Adrenal gland (tissue), 12 donors: Measurements from ENCODE around the gene EFCC1. TPM values are rescaled to one million over a fixed set of nuclear protein-coding genes. Genes with fewer than 3 reads are reported as not detected.

Source experiments
- DNase-seq, 7 donors: peaks; one replicate each; pipeline ENCODE4 v3.0.0-alpha.2; 2019 to 2020
- H3K27ac ChIP-seq, 5 donors: fragments of 200-600 bp; sonication (generic) in 4 of 5; 1 replicate in 3 of 5; 2 replicates in 2 of 5; pipeline versions ENCODE4 v1.5.1 to v1.8.0; 2016 to 2020; ENCODE audit warnings: mild to moderate bottlenecking in 1 of 5
- H3K27me3 ChIP-seq: fragments of 200-600 bp; 2 replicates; pipeline ENCODE4 v1.8.0; 2021
- H3K36me3 ChIP-seq, 2 donors: fragments of 200-600 bp; replicated peaks in 1 of 2; 1 replicate in 1 of 2; 2 replicates in 1 of 2; pipeline versions ENCODE4 v1.5.1 to v1.8.0; 2018 to 2022
- H3K4me1 ChIP-seq, 2 donors: fragments of 200-600 bp; replicated peaks in 1 of 2; 1 replicate in 1 of 2; 2 replicates in 1 of 2; pipeline versions ENCODE4 v1.5.1 to v1.8.0; 2018 to 2021
- H3K4me3 ChIP-seq, 4 donors: fragments of 200-600 bp; sonication (generic) in 3 of 4; one replicate each; pipeline ENCODE4 v1.5.1; 2016 to 2018
- H3K9me3 ChIP-seq, 3 donors: fragments of 200-600 bp; sonication (generic) in 1 of 3; replicated peaks in 1 of 3; 1 replicate in 2 of 3; 2 replicates in 1 of 3; pipeline versions ENCODE4 v1.5.1 to v1.8.0; 2016 to 2021
- POLR2A ChIP-seq, 2 donors: fragments of 450-650 bp; IDR thresholded peaks; one replicate each; pipeline ENCODE4 v1.6.1; 2017; ENCODE audit warnings: antibody characterized with exemption in 2 of 2, mild to moderate bottlenecking in 2 of 2, moderate library complexity in 1 of 2
- WGBS, 4 donors: extraction: QIAGEN DNeasy Blood & Tissue Kit in 2 of 4; methylation state at CpG; one replicate each; pipeline versions ENCODE4 v1.1.5 to v1.1.7; 2013 to 2017; 5-methylcytosine and 5-hydroxymethylcytosine counted together
- intact Hi-C, 2 donors: fragments of 100-400 bp; cut with DNase I; formaldehyde crosslinking; loops; one replicate each; pipeline versions ENCODE4 v1.14.1 to v1.15.0; 2022 to 2023
- polyA plus RNA-seq, 3 donors: library from polyadenylated mRNA; stranded (reverse); fragments of 200-250 nt in 2 of 3; fragments of 350-450 nt in 1 of 3; fragmentation: Illumina TruSeq in 1 of 3; extraction: RNeasy Lipid Tissue Mini Kit (QIAGEN cat#74804) in 1 of 3; gene quantifications; one replicate each; pipeline ENCODE4 v1.2.3, GENCODE V29; 2013 to 2014
- total RNA-seq, 9 donors: library from RNA; depleted of rRNA in 4 of 9; stranded (reverse); fragments of >200 nt in 4 of 9; fragments of 120-200 nt in 1 of 9; fragmentation: NEBNext Ultra II Directional in 1 of 9; extraction: Animal tissue kit (Norgen Biotek cat#: 25700) in 1 of 9; gene quantifications; one replicate each; pipeline versions ENCODE4 v1.1.0 to v1.2.4, GENCODE V29; 2013 to 2023
- TF ChIP-seq, protein P1 (sequence below), 6 experiments: fragments of 450-650 bp in 4 of 6; fragments of 200-600 bp in 2 of 6; sonication (generic) in 1 of 6; IDR thresholded peaks; 1 replicate in 5 of 6; 2 replicates in 1 of 6; pipeline versions ENCODE4 v1.5.1 to v1.8.0; 2016 to 2021; ENCODE audit warnings: antibody characterized with exemption in 6 of 6, mild to moderate bottlenecking in 2 of 6, moderate library complexity in 1 of 6
- donor health status: healthy with polysubstance abuse.
- donor health status: Bipolar disorder and iron deficiency.
- donor health status: DM: yes; HTN: yes; CAD: no.
- donor health status: DM: no; HTN: no; CAD: no.
- donor health status: DM: no; HTN: no; CAD: no.
- donor health status: DM: yes; HTN: yes; CAD: no.

EFCC1 gene
- total and polyA plus RNA-seq, 12 donors = 0.46 to 6.0 (median 1.8) TPM

DNA sequence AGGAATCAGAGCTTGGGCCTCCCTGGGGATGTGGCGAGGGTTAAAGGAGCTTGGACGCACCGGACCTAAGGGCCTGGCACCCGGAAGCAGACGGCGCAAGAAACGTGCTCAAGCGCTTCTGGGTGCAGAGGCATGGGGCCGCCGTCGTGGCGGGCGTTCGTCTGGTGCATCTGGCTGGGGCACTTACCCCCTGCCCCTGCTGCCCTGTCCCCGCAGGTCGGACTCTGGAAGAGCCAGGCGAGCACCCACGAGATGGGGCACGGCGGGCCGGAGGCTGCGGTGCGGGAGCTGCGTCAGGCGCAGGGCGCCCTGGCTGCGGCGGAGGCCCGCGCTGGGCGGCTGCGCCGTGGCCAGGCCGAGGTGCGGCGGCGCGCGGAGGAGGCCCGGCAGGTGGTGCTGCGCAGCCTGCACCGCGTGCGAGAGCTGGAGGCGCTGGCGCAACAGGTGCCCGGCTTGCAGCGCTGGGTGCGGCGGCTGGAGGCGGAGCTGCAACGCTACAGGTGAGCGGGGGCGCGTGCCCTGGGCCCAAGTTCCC lies 2.5 kb downstream of the EFCC1 start:
- DNase-seq = peak in 1 of 7 donors; percentile 38
- Histone ChIP-seq H3K27ac (no peak overlapping the region), H3K36me3 (no peaks in the 10 kb centered on the region), H3K4me3 (peak overlapping the region in 1 of 4 donors; percentile 32), H3K4me1 (peaks cover 0 to 12% of the 10 kb centered on the region in 2 donors), H3K9me3 (no peaks in the 10 kb centered on the region), H3K27me3 (peaks cover 40% of the 10 kb centered on the region)
- intact Hi-C loops = no loop called here
- no peak for TF ChIP-seq POLR2A (IDR thresholded peaks at IDR 0.05)
- TF ChIP-seq, protein P1, sequence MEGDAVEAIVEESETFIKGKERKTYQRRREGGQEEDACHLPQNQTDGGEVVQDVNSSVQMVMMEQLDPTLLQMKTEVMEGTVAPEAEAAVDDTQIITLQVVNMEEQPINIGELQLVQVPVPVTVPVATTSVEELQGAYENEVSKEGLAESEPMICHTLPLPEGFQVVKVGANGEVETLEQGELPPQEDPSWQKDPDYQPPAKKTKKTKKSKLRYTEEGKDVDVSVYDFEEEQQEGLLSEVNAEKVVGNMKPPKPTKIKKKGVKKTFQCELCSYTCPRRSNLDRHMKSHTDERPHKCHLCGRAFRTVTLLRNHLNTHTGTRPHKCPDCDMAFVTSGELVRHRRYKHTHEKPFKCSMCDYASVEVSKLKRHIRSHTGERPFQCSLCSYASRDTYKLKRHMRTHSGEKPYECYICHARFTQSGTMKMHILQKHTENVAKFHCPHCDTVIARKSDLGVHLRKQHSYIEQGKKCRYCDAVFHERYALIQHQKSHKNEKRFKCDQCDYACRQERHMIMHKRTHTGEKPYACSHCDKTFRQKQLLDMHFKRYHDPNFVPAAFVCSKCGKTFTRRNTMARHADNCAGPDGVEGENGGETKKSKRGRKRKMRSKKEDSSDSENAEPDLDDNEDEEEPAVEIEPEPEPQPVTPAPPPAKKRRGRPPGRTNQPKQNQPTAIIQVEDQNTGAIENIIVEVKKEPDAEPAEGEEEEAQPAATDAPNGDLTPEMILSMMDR (IDR thresholded peaks at IDR 0.05) = peak in 2 of 6 experiments; percentile 20 to 28
- 7 to 20% (median 12%) methylated on average over 1 to 55 of the region's 55 CpGs for WGBS, 4 donors

GRCh38 chr3:129004639-129005295 lies 3.7 kb downstream of the EFCC1 start:
- no peaks in the 10 kb centered on the region for H3K9me3 ChIP-seq
- H3K4me1 ChIP-seq = peaks cover 0 to 12% of the 10 kb centered on the region in 2 donors
- intact Hi-C loops = no loop called here
- no peak overlapping the region for H3K4me3 ChIP-seq
- H3K36me3 ChIP-seq = no peaks in the 10 kb centered on the region
- WGBS, 4 donors = 71 to 84% (median 76%) methylated on average over 3 to 6 of the region's 6 CpGs
- H3K27ac ChIP-seq = peak overlapping the region in 1 of 5 donors; percentile 45
- H3K27me3 ChIP-seq = peaks cover 40% of the 10 kb centered on the region
- no peak for DNase-seq
- no peak for TF ChIP-seq POLR2A (IDR thresholded peaks at IDR 0.05)
- TF ChIP-seq, protein P1 (IDR thresholded peaks at IDR 0.05) = no peak

DNA sequence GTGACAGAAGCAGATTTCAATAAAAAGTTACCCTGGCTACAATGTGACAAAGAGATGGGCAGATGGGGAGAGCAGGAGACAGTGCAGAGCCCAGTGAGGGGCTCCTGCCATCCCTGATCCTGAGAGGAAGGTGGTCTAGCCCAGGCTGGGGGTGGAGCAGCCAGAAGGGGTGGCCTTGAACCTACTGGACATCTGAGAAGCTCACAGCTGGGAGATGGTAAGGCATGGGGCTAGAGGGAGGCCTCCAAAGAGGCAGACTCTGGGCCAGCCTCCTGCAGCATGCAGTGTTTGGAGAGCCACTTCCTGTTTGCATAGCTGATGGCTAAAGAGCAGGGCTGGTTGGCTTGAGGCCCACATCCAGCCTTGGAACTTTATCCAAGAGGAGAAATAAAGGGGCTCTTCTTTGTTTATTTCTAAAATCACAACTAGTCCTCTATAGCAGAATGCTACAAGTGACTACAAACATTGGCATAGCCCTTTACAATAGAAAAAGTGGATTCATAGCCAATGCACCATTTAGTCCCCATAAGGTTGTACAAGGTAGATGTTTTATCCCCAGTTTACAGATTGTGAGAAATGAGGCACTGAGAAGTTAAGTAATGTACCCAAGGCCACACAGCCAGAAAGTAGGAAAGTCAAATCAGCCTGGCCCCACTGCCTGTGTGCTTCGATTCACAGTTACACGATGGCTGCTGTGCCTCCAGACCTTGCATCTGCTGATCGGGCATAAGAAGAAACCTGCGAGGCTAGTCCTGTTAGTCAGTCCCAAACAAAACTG lies 4.6 kb downstream of the EFCC1 start:
- Histone ChIP-seq H3K27me3 (peaks cover 34% of the 10 kb centered on the region), H3K9me3 (no peaks in the 10 kb centered on the region), H3K4me3 (no peak overlapping the region), H3K36me3 (no peaks in the 10 kb centered on the region), H3K27ac (no peak overlapping the region), H3K4me1 (peaks cover 0 to 12% of the 10 kb centered on the region in 2 donors)
- peak in 2 of 7 donors; percentile 43 to 60 for DNase-seq
- no peak for TF ChIP-seq POLR2A (IDR thresholded peaks at IDR 0.05)
- TF ChIP-seq, protein P1 (IDR thresholded peaks at IDR 0.05) = no peak
- intact Hi-C loops = no loop called here
- 87 to 97% (median 90%) methylated on average over 4 of the region's 4 CpGs for WGBS, 4 donors

DNA sequence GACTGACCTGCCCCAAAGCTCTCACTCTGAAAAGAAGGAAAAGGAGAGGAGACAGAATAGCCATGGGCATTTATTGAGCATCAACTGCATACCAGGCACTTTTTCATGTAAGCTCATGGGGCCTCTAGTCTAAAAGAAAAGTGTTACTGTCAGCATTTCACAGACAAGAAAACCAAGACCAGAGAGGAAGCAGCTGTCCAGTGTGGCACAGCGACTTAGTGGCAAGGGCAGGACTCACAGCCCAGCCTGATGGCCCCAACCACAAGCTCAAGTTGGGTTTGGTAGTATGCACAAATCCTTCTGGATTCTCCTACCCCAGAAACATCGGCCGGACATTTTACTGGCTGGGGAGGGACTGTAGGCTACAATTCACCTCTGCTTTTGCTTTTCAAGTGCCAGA lies 5.8 kb downstream of the EFCC1 start:
- Histone ChIP-seq H3K27me3 (peaks cover 22% of the 10 kb centered on the region), H3K9me3 (no peaks in the 10 kb centered on the region), H3K27ac (no peak overlapping the region), H3K4me3 (no peak overlapping the region), H3K4me1 (peaks cover 0 to 8% of the 10 kb centered on the region in 2 donors), H3K36me3 (no peaks in the 10 kb centered on the region)
- no peak for DNase-seq
- no peak for TF ChIP-seq POLR2A (IDR thresholded peaks at IDR 0.05)
- TF ChIP-seq, protein P1 (IDR thresholded peaks at IDR 0.05) = no peak
- intact Hi-C loops = no loop called here
- WGBS, 4 donors = 80 to 91% (median 85%) methylated on average over 3 of the region's 3 CpGs
